Sigmoid colon (tissue), 4 donors: ENCODE measurements around the gene GRID2.

Source experiments
- EP300 ChIP-seq, 4 donors: sonication (generic); formaldehyde crosslinking; IDR thresholded peaks; one replicate each; pipeline ENCODE4 v1.6.1; 2017; ENCODE audit warnings: antibody characterized with exemption in 4 of 4
- POLR2A ChIP-seq, 2 donors: fragments of 450-650 bp; IDR thresholded peaks; one replicate each; pipeline ENCODE4 v1.6.1; 2016; ENCODE audit warnings: antibody characterized with exemption in 2 of 2, mild to moderate bottlenecking in 2 of 2, moderate library complexity in 2 of 2
- TF ChIP-seq, protein P1 (sequence below), 4 experiments: fragments of 450-650 bp in 3 of 4; fragments of 200-600 bp in 1 of 4; IDR thresholded peaks; one replicate each; pipeline ENCODE4 v1.5.1; 2016 to 2019; ENCODE audit warnings: antibody characterized with exemption in 4 of 4, mild to moderate bottlenecking in 3 of 4, moderate library complexity in 2 of 4

DNA sequence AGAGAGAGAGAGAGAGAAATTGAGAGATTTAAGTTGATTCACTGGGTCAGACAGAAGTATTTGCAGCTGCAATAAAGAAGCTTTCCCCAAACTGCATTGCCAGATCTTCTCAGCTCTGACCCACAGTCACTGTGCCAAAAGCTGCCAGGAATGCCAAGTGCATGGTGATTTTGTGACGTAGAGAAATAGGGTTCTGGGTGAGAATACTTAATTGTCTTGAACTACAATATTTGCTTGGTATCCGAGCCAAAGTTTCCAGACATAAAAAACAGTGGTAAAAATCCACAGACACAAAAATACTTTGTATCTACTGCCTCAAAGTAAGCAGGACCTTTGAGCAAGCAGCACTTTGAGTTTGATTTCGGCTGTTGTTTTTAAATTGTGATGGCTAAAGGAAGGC is 331.1 kb downstream of the GRID2 start:
- TF ChIP-seq, protein P1, sequence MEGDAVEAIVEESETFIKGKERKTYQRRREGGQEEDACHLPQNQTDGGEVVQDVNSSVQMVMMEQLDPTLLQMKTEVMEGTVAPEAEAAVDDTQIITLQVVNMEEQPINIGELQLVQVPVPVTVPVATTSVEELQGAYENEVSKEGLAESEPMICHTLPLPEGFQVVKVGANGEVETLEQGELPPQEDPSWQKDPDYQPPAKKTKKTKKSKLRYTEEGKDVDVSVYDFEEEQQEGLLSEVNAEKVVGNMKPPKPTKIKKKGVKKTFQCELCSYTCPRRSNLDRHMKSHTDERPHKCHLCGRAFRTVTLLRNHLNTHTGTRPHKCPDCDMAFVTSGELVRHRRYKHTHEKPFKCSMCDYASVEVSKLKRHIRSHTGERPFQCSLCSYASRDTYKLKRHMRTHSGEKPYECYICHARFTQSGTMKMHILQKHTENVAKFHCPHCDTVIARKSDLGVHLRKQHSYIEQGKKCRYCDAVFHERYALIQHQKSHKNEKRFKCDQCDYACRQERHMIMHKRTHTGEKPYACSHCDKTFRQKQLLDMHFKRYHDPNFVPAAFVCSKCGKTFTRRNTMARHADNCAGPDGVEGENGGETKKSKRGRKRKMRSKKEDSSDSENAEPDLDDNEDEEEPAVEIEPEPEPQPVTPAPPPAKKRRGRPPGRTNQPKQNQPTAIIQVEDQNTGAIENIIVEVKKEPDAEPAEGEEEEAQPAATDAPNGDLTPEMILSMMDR (IDR thresholded peaks at IDR 0.05) = no peak
- TF ChIP-seq POLR2A (IDR thresholded peaks at IDR 0.05) = no peak
- TF ChIP-seq EP300 (IDR thresholded peaks at IDR 0.05) = no peak
